Common myeloid progenitor, CD34-positive (primary cell): ENCODE measurements around the gene MYO16.

ENCODE experiments used
- CTCF ChIA-PET: fragments of 350-600 bp; sonication (Branson Sonifier 250); formaldehyde crosslinking; loops from one replicate; lab custom pipeline; 2021; ENCODE audit warnings: antibody characterized with exemption; lab: Charles Lee
- POLR2A ChIA-PET: fragments of 350-600 bp; sonication (Branson Sonifier 250); formaldehyde crosslinking; loops from one replicate; lab custom pipeline; 2021; ENCODE audit warnings: antibody characterized with exemption; lab: Charles Lee
- DNase-seq, 3 donors: peaks; one replicate each; pipeline versions ENCODE4 v3.0.0 to v3.0.0-alpha.2; 2013
- H3K27ac ChIP-seq, 2 experiments: 1 replicate in 1 of 2; 2 replicates in 1 of 2; pipeline ENCODE4 v1.7.0; 2013; ENCODE audit warnings: inconsistent platforms in 2 of 2, low read length in 2 of 2, mild to moderate bottlenecking in 2 of 2, low read depth in 1 of 2, moderate library complexity in 1 of 2; ENCODE audit not compliant: severe bottlenecking in 2 of 2, insufficient read depth in 1 of 2, poor library complexity in 1 of 2
- H3K27me3 ChIP-seq, 5 experiments: replicated peaks in 2 of 5; 1 replicate in 3 of 5; 2 replicates in 2 of 5; pipeline versions ENCODE4 v1.6.1 to v1.7.0; 2013; ENCODE audit warnings: low read length in 4 of 5, mild to moderate bottlenecking in 2 of 5, moderate library complexity in 2 of 5, inconsistent platforms in 1 of 5; ENCODE audit not compliant: insufficient read depth in 5 of 5, control insufficient read depth in 4 of 5
- H3K36me3 ChIP-seq, 4 experiments: 1 replicate in 2 of 4; 2 replicates in 2 of 4; pipeline versions ENCODE4 v1.6.1 to v1.7.0; 2013; ENCODE audit warnings: low read length in 3 of 4, control low read depth in 1 of 4, mild to moderate bottlenecking in 1 of 4; ENCODE audit not compliant: control insufficient read depth in 4 of 4, insufficient read depth in 4 of 4
- H3K4me1 ChIP-seq, 4 experiments: 1 replicate in 3 of 4; 2 replicates in 1 of 4; pipeline versions ENCODE4 v1.6.1 to v1.7.1; 2013; ENCODE audit warnings: low read length in 3 of 4, mild to moderate bottlenecking in 3 of 4, control low read depth in 1 of 4, inconsistent platforms in 1 of 4, moderate library complexity in 1 of 4; ENCODE audit not compliant: control insufficient read depth in 4 of 4, insufficient read depth in 4 of 4; ENCODE audit errors: control extremely low read depth in 1 of 4
- H3K4me3 ChIP-seq, 7 experiments: 1 replicate in 4 of 7; 2 replicates in 3 of 7; pipeline versions ENCODE4 v1.5.1 to v1.7.0; 2013; ENCODE audit warnings: mild to moderate bottlenecking in 7 of 7, low read length in 6 of 7, moderate library complexity in 6 of 7, inconsistent platforms in 2 of 7, low read depth in 2 of 7, control low read depth in 1 of 7; ENCODE audit not compliant: insufficient read depth in 4 of 7, control insufficient read depth in 1 of 7; ENCODE audit errors: extremely low read depth in 1 of 7
- H3K9me3 ChIP-seq, 5 experiments: 1 replicate in 4 of 5; 2 replicates in 1 of 5; pipeline versions ENCODE4 v1.6.1 to v1.7.1; 2013; ENCODE audit warnings: low read length in 4 of 5, mild to moderate bottlenecking in 2 of 5, inconsistent platforms in 1 of 5, low read depth in 1 of 5, moderate library complexity in 1 of 5; ENCODE audit not compliant: control insufficient read depth in 4 of 5, insufficient read depth in 2 of 5; ENCODE audit errors: control extremely low read depth in 1 of 5
- WGBS: methylation state at CpG from one replicate; pipeline ENCODE4 v1.1.5; 2013; ENCODE audit not compliant: insufficient coverage; 5-methylcytosine and 5-hydroxymethylcytosine counted together

Gene MYO16

GRCh38 chr13:108609353-108609752 lies 20.1 kb upstream of the MYO16 start:
- Histone ChIP-seq H3K36me3 (no peaks in the 10 kb centered on the region), H3K9me3 (peaks cover 0 to 12% (median 3%) of the 10 kb centered on the region in 5 experiments), H3K4me3 (no peak overlapping the region), H3K27me3 (no peaks in the 10 kb centered on the region), H3K4me1 (no peaks in the 10 kb centered on the region), H3K27ac (no peak overlapping the region)
- 81% methylated on average over 4 of the region's 7 CpGs for WGBS
- POLR2A ChIA-PET, result no interaction called here
- CTCF ChIA-PET, result interaction anchor here (1.9 to 2.8 kb wide), 2 partner anchors 14 to 286 kb away, joined by 4 to 16 read pairs; no protein-coding TSS in a partner anchor
- DNase-seq, result peak; percentile 6 to 61 (median 32)

- Histone ChIP-seq H3K9me3 (peaks cover 0 to 12% (median 3%) of the 10 kb centered on the region in 5 experiments), H3K4me1 (no peaks in the 10 kb centered on the region), H3K27ac (no peak overlapping the region), H3K4me3 (no peak overlapping the region), H3K36me3 (no peaks in the 10 kb centered on the region), H3K27me3 (no peaks in the 10 kb centered on the region)
- CTCF ChIA-PET, result no interaction called here
- no CpG with 5 or more reads among the region's 4 CpGs for WGBS
- POLR2A ChIA-PET, result no interaction called here
- DNase-seq, result peak in 1 of 3 donors; percentile 1
These were observed 18.9 kb upstream of the MYO16 start for GRCh38 chr13:108610507-108610906.

DNA sequence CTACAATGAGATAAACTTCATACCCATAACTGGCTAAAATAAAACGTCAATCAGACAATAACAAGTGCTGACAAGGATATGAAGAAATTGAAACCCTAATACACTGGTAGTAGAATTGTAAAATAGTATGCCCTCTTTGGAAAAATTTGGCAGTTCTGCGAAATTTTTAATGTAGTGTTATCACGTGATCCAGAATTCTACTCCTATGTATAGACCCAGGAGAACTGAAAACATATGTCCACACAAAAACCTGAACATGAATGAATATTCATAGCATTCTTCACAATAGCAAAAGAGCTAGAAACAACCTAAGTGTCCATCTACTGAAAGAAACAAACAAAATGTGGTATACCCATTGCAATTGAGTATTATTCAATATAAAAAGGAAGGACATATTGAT lies 14.2 kb upstream of the MYO16 start:
- H3K9me3 ChIP-seq, result no peaks in the 10 kb centered on the region
- WGBS, result no CpG with 5 or more reads among the region's 3 CpGs
- no peak overlapping the region for H3K4me3 ChIP-seq
- ChIA-PET POLR2A (no interaction called here), CTCF (no interaction called here)
- no peaks in the 10 kb centered on the region for H3K27me3 ChIP-seq
- H3K4me1 ChIP-seq, result no peaks in the 10 kb centered on the region
- DNase-seq, result no peak
- H3K27ac ChIP-seq, result no peak overlapping the region
- no peaks in the 10 kb centered on the region for H3K36me3 ChIP-seq

- Histone ChIP-seq H3K36me3 (no peaks in the 10 kb centered on the region), H3K4me3 (no peak overlapping the region), H3K27ac (no peak overlapping the region), H3K27me3 (no peaks in the 10 kb centered on the region), H3K4me1 (no peaks in the 10 kb centered on the region), H3K9me3 (no peaks in the 10 kb centered on the region)
- no peak for DNase-seq
- ChIA-PET POLR2A (no interaction called here), CTCF (no interaction called here)
- WGBS, result 86% methylated on average over 1 of the region's 1 CpG
These were observed 11.2 kb upstream of the MYO16 start for GRCh38 chr13:108618233-108618632.

- no peak overlapping the region for H3K4me3 ChIP-seq
- ChIA-PET CTCF (no interaction called here), POLR2A (no interaction called here)
- DNase-seq, result no peak
- no peaks in the 10 kb centered on the region for H3K27me3 ChIP-seq
- no peaks in the 10 kb centered on the region for H3K36me3 ChIP-seq
- peaks cover 0 to 3% (median 0%) of the 10 kb centered on the region in 5 experiments for H3K9me3 ChIP-seq
- H3K4me1 ChIP-seq, result no peaks in the 10 kb centered on the region
- no peak overlapping the region for H3K27ac ChIP-seq
- WGBS, result 73% methylated on average over 6 of the region's 7 CpGs
These were observed 7.9 kb upstream of the MYO16 start for GRCh38 chr13:108621462-108621861.

DNA sequence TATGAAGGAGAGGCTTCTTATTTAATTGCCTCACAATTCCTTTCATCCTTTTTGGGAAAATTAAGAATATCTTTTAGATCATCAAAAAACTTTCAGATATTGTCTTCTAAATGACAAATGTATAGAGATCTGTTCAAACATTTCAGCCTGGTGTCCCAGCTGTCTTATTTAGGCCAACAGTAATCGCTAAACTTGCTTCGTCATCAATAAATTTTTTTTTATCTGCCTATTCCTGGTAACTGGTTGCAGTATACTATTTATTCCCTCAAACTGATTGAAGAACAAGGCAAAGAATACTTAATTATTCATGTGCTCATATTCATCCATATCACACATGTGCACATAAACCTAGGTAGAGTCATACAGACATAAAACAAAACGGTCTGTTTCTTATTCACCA lies 5.3 kb upstream of the MYO16 start:
- ChIA-PET CTCF (no interaction called here), POLR2A (no interaction called here)
- no peak overlapping the region for H3K27ac ChIP-seq
- H3K4me1 ChIP-seq, result no peaks in the 10 kb centered on the region
- no peaks in the 10 kb centered on the region for H3K36me3 ChIP-seq
- H3K27me3 ChIP-seq, result peaks cover 0 to 2% (median 0%) of the 10 kb centered on the region in 5 experiments
- no CpG with 5 or more reads among the region's 3 CpGs for WGBS
- H3K9me3 ChIP-seq, result peaks cover 0 to 3% (median 0%) of the 10 kb centered on the region in 5 experiments
- DNase-seq, result no peak
- no peak overlapping the region for H3K4me3 ChIP-seq

- H3K9me3 ChIP-seq, result peaks cover 0 to 3% (median 0%) of the 10 kb centered on the region in 5 experiments
- WGBS, result 100% methylated on average over 2 of the region's 4 CpGs
- no peaks in the 10 kb centered on the region for H3K36me3 ChIP-seq
- H3K27me3 ChIP-seq, result peaks cover 0 to 4% (median 2%) of the 10 kb centered on the region in 5 experiments
- ChIA-PET CTCF (no interaction called here), POLR2A (no interaction called here)
- H3K4me1 ChIP-seq, result no peaks in the 10 kb centered on the region
- H3K27ac ChIP-seq, result no peak overlapping the region
- no peak overlapping the region for H3K4me3 ChIP-seq
- DNase-seq, result no peak
These were observed 4.4 kb upstream of the MYO16 start for GRCh38 chr13:108624979-108625378.
